Measurements from ENCODE around the gene TNFRSF4.

DNA sequence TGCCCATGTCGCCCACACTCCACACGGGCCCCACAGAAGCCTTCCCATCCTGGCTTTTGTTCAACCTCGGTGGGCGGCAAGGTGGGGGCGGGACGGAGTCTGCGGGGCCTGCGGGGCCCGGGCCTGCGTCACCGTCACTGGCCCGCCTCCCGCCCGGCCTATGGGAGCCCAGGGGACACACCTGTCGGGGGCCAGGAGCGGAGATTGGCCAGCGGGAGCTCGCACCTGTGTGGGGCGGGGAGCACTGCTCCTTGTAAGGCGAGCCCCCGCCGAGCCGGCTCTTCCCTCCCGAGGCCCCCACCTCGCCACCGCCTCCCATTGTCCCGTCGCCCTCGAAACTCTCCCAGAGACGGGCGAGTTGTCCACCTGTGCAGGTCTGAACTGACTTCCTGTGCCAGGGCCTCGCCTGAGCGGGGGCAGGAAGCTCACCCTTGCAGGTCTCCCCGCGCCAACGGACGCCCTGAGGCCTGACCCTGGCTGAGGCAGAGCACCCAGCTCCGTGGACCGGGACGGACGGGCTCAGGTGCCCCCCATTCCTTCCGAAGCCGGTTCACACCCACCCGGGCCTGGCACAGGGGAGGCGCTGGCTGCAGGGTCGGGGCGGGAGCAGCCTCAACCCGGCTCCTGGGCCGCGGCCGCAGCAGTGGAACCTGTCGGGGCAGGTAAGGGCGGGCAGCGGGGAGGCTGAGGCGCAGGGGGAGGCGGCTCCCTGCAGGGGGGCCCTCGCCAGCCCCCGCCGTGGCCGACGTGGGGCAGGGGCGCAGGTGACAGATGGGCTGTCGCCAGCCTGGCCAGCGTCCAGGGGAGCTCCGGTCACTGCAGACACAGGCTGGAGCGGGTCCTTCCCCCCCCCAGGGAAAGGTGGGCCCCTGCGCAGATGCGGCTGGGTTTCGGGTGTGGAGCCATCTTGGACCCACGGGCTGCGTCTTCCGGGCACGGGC, 51.1 kb downstream of the TNFRSF4 start:
- no peak for TF ChIP-seq ZNF165 (CRISPR knock-in tag; IDR thresholded peaks at IDR 0.05; ENCODE audit: borderline replicate concordance)
- TF ChIP-seq RFX5 (IDR thresholded peaks at IDR 0.05; ENCODE audit: low read depth, low read length): no peak
- no peak for TF ChIP-seq POLR2A (conservative IDR thresholded peaks at IDR 0.05)
- no peak for TF ChIP-seq TEAD4 (IDR thresholded peaks at IDR 0.05; ENCODE audit: low read length)
- TF ChIP-seq TEAD4 (CRISPR knock-in tag; IDR thresholded peaks at IDR 0.05; ENCODE audit: borderline replicate concordance): no peak
- TF ChIP-seq, protein P1, sequence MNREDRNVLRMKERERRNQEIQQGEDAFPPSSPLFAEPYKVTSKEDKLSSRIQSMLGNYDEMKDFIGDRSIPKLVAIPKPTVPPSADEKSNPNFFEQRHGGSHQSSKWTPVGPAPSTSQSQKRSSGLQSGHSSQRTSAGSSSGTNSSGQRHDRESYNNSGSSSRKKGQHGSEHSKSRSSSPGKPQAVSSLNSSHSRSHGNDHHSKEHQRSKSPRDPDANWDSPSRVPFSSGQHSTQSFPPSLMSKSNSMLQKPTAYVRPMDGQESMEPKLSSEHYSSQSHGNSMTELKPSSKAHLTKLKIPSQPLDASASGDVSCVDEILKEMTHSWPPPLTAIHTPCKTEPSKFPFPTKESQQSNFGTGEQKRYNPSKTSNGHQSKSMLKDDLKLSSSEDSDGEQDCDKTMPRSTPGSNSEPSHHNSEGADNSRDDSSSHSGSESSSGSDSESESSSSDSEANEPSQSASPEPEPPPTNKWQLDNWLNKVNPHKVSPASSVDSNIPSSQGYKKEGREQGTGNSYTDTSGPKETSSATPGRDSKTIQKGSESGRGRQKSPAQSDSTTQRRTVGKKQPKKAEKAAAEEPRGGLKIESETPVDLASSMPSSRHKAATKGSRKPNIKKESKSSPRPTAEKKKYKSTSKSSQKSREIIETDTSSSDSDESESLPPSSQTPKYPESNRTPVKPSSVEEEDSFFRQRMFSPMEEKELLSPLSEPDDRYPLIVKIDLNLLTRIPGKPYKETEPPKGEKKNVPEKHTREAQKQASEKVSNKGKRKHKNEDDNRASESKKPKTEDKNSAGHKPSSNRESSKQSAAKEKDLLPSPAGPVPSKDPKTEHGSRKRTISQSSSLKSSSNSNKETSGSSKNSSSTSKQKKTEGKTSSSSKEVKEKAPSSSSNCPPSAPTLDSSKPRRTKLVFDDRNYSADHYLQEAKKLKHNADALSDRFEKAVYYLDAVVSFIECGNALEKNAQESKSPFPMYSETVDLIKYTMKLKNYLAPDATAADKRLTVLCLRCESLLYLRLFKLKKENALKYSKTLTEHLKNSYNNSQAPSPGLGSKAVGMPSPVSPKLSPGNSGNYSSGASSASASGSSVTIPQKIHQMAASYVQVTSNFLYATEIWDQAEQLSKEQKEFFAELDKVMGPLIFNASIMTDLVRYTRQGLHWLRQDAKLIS (CRISPR knock-in tag; IDR thresholded peaks at IDR 0.05): no peak
- no peak for TF ChIP-seq CTCF (IDR thresholded peaks at IDR 0.05 in 2 of 3, conservative IDR thresholded peaks at IDR 0.05 in 1 of 3; ENCODE audit: insufficient read depth in 2 of 3, low read depth in 1 of 3, low read length in 3 of 3)
- no peak for TF ChIP-seq SMARCE1 (IDR thresholded peaks at IDR 0.05)
- TF ChIP-seq CHD4 (IDR thresholded peaks at IDR 0.05; ENCODE audit: insufficient read depth, insufficient replicate concordance, low read depth, low read length, poor library complexity, severe bottlenecking): no peak
- no peak for TF ChIP-seq ZBTB1 (CRISPR knock-in tag; IDR thresholded peaks at IDR 0.05; ENCODE audit: borderline replicate concordance, low read depth)
- no peak for TF ChIP-seq DIDO1 (tag; IDR thresholded peaks at IDR 0.05; ENCODE audit: low read depth)

All from K562 (cell line).